WTC11 (cell line): ENCODE results near the gene TERT.

Experiments
- AR ChIP-seq: fragments of 250-450 bp; sonication (Bioruptor Pico); IDR thresholded peaks from 2 replicates; pipeline ENCODE4 v1.9.0; 2021; ENCODE audit warnings: mild to moderate bottlenecking
- CBFB ChIP-seq: sonication (generic); formaldehyde crosslinking; IDR thresholded peaks from 2 replicates; pipeline ENCODE4 v1.8.1; 2022; ENCODE audit warnings: mild to moderate bottlenecking, low read depth, missing genetic modification reagents
- CREB1 ChIP-seq: sonication (generic); formaldehyde crosslinking; IDR thresholded peaks from 2 replicates; pipeline ENCODE4 v1.8.0; 2023; ENCODE audit warnings: mild to moderate bottlenecking, missing genetic modification reagents
- CTCF ChIP-seq: fragments of 200-600 bp; IDR thresholded peaks from 2 replicates; pipeline ENCODE4 v1.8.0; 2022; ENCODE audit warnings: antibody characterized with exemption
- NFE2L1 ChIP-seq: sonication (generic); formaldehyde crosslinking; IDR thresholded peaks from 2 replicates; pipeline ENCODE4 v1.8.1; 2023; ENCODE audit warnings: missing genetic modification reagents
- NFYB ChIP-seq: sonication (generic); formaldehyde crosslinking; conservative IDR thresholded peaks from 2 replicates; pipeline ENCODE4 v1.8.0; 2022; ENCODE audit warnings: low read depth, missing genetic modification reagents
- NR3C1 ChIP-seq: sonication (generic); formaldehyde crosslinking; conservative IDR thresholded peaks from 2 replicates; pipeline ENCODE4 v1.8.1; 2023; ENCODE audit warnings: low read depth, mild to moderate bottlenecking, missing genetic modification reagents
- USF2 ChIP-seq: sonication (generic); formaldehyde crosslinking; IDR thresholded peaks from 2 replicates; pipeline ENCODE4 v1.8.1; 2023; ENCODE audit warnings: mild to moderate bottlenecking, missing genetic modification reagents, moderate library complexity

GRCh38 chr5:1231354-1231905 is 63.4 kb downstream of the TERT start:
- TF ChIP-seq CREB1 (CRISPR knock-in tag): no peak
- no peak for TF ChIP-seq CTCF
- TF ChIP-seq AR (CRISPR knock-in tag): no peak
- TF ChIP-seq NR3C1 (CRISPR knock-in tag): no peak
- TF ChIP-seq CBFB (CRISPR knock-in tag): no peak
- no peak for TF ChIP-seq NFE2L1 (CRISPR knock-in tag)
- TF ChIP-seq NFYB: no peak
- no peak for TF ChIP-seq USF2
